H4 (cell line): ENCODE results near the gene CDK14. TPM values are rescaled to one million over a fixed set of nuclear protein-coding genes. Genes with fewer than 3 reads are reported as not detected.
"Not testable (repeated sequence)": the region's sequence is repeated elsewhere in the genome, so short reads cannot be mapped to it uniquely, and the experiment has no call there.

Experiments used
- DNase-seq: peaks from one replicate; pipeline ENCODE4 v3.0.0-alpha.2; 2015; ENCODE audit warnings: low spot score
- total RNA-seq: library from RNA; depleted of rRNA; stranded (reverse); fragments of >200 nt; shearing (Covaris generic); gene quantifications from 2 replicates; pipeline ENCODE4 v1.2.3, GENCODE V29; 2014

The CDK14 gene
- total RNA-seq, 1 experiment from 2014 or later: 14.0 TPM

DNA sequence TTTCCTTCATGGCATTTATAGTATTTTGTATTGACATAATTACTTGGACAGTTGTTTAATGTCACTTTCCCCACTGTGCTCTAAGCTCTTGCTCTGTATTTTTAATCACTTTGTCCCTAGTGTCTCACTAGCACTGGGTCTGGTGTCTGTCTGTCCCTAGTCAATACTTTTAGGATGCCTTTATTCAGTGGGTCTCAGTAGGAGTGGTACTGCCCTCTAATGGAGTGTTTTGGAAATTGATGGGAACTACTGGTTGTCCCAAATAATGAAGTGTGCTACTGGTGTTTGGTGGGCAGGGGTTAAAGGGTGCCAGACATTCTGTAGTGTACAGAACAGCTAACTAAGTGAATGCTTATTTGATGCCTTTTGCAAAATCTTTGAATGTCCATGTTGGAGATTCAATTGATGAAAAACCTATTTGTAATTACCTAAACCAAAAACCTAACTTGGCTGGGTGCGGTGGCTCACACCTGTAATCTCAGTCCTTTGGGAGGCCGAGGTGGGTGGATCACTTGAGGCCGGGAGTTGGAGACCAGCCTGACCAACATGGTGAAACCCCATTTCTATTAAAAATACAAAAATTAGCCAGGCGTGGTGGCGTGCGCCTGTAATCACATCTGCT lies 33.3 kb downstream of the CDK14 start:
- DNase-seq: peak; percentile 58

DNA sequence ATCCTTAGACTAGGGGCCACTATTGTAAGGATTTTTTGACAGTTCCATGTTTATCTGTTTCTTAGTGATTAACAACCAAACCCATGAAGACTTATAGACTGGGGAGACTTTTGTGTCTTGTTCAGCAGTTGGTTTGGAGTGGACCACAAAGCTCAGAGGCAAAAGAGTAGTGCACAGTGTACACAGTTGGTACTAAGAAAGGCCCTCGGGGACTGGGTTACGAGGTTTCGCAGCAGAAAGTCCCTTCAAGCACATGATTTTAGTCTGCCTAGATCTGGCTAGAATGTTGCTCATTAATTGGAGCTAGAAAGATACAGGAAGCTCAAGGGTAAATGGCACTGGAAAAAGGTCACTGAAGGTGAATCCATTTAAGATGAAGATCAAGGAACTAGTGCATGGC lies 35.4 kb downstream of the CDK14 start:
- no peak for DNase-seq

DNA sequence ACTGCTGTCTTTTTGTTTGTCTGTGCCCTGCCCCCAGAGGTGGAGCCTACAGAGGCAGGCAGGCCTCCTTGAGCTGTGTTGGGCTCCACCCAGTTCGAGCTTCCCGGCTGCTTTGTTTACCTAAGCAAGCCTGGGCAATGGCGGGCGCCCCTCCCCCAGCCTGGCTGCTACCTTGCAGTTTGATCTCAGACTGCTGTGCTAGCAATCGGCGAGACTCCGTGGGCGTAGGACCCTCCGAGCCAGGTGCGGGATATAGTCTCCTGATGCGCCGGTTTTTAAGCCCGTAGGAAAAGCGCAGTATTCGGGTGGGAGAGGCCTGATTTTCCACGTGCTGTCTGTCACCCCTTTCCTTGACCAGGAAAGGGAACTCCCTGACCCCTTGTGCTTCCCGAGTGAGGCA lies 43.6 kb downstream of the CDK14 start:
- DNase-seq: not testable (repeated sequence)

DNA sequence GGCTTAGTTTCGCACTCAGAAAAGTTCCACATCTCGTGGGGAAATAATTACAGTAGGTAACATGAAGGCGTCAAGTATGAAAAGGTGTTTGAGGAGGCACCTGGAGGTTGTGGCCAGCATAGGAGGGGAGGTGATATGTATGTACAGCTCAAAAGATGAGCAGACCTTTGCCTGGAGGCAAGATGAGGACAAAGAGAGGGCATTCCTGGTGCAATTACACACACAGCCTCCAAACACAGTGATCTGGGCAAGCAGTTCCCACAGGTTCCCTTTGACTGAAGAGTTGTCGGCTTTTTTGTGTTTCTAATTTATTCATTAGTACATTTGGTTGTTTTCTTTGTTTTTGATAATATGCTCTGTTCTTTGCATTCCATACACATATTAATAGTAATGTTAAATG lies 46.9 kb downstream of the CDK14 start:
- no peak for DNase-seq

DNA sequence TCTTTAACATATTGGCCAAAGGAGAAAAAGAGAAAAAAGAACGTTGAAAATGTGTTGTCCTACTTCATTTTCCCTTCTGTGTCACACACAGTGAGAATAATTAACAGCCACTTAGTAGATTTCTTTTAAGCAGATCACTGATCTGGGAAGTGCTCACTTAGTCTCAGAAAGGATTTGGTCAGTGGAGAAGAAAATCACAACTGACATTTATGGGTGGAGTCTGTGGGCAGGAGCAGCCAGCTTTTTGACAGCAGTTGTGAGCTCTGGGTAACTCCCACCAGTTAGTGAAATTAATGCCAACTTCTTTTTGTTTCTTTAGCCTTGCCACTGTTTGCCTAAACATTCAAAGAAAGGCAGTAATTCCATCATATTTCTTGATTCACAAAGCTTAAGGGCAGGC lies 49.7 kb downstream of the CDK14 start:
- DNase-seq: no peak

DNA sequence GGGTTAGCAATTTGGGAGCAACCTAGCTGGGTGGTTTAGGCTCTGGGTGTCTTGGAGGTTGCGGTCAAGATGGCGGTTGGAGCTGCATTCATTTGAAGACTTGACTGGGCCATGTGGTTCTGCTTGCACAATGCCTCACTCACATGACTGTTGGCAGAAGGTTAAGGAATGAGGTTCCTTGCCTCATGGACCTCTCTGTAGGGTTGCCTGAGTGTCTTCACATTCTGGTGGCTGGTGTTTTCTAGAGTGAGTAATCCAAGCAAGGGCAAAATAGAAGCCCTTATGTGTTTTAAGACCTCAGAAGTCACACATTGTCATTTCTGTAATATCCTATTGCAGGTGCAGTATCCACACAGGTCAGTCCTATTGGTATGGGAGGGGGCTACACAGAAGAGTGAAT lies 52.0 kb downstream of the CDK14 start:
- DNase-seq: no peak

DNA sequence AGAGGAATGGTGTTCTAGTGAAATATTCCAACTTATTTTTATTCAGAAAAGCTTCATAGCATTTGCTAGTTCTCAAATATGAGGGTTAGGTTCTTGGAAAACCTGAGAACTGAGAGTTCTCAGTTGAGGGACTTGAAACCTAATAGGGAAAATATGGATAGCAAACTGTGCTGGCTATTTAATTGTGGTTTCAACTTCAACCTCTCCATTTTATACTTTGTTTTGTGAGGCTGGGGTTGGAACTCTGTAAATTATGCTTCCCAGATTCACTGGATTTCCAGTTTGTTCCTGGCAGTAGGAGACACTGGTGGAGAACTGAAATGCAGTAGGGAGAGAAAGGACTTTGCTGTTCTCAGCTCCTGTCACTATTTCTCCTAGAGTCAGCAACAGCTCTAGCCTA lies 52.7 kb downstream of the CDK14 start:
- no peak for DNase-seq

DNA sequence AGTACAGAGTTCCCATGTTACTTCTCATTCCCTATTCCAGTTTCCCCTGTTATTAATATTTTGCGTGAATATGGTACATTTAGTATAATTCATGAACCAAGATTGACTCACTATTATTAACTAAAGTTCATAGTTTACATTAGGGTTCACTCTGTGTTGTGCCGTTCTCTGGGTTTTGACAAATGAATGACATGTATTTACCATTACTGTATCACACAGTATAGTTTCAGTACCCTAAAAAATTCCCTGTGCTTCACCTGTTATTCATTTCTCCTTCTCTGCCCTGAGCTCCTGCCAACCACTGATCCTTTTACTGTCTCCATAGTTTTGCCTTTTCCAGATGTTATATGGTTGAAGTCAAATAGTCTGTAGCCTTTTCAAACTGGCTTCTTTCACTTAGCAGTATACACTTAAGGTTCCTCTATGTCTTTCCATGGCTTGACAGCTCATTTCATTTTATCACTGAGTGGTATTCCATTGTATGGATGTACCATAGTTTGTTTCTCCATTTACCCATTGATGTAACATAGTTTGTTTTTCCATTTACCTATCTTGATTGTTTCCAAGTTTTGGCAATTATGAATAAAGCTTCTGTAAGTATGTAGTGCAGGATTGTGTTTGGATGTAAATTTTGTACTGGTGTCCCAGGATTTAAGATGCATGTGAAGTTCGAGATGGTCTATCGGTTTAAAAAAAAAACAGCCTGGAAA lies 58.8 kb downstream of the CDK14 start:
- DNase-seq: no peak

DNA sequence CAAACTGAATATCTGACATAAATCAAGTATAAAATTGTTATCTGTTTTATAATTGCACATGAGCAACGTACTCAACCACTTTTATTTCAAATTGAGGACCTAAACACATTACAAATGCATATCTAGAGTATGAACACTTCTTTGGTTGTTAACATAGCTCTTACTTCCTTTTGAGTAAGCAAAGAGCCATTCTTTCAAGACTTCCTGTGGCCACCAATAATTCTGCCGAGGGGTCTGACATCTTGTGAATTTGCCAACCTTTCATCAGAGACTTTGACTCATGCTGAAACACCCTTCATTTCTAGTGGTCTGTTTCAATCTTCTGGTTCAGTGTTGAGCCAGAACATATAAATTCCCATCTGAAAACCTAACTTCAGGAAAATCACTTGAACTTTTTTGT lies 59.4 kb downstream of the CDK14 start:
- DNase-seq: peak; percentile 31

DNA sequence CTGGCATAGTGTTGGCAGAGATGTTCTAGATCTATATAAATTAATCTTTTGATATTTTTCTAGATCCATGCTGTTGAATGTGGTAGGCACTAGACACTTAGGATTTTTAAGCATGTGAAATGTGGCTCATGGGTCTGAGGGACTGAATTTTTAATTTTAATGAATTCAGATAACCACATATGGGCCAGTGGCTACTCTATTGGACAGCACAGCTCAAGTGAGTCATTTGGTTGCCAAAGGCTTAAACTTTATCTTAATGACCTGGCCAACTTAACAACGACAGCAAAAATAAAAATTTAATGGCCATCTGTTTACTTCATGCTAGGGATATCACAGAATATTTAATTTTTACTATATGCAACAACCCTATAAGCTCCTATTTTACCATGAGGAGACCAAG lies 61.4 kb downstream of the CDK14 start:
- DNase-seq: no peak

DNA sequence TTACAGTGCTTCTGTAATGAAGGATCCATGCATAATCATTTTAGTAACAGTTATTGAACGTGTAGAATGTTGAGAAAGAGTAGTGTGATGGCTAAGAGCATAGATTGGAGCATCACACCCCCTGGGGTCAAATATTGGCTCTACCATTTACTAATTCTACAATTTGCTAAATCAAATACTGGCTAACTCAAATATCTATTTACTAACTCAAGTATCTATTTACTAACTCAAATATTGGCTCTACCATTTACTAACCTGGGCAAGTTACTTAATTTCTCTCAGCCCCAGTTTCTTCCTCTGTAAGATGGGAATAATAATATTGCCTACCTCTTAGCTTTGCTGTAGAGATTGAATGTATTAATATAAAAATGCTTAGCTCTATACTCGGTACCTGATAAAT lies 64.0 kb downstream of the CDK14 start:
- no peak for DNase-seq

DNA sequence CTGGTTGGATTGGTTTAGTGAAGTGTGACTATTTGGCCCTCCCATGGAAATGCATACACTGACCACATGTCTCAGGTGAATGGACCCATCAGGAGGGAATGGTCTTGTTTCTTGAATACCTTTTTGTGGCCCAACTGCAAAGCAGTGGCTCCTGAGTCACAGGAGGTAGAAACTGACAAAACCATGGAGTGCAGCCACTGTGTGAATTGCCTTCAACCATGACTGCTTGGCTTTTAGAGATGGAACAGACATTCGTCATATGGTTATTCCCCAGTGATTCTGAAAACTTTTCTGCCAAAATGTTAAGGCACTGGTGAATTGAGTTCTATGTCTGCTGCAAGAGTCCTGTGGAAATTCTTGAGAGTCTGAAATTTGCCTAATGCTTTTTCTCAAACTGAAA lies 64.7 kb downstream of the CDK14 start:
- no peak for DNase-seq

DNA sequence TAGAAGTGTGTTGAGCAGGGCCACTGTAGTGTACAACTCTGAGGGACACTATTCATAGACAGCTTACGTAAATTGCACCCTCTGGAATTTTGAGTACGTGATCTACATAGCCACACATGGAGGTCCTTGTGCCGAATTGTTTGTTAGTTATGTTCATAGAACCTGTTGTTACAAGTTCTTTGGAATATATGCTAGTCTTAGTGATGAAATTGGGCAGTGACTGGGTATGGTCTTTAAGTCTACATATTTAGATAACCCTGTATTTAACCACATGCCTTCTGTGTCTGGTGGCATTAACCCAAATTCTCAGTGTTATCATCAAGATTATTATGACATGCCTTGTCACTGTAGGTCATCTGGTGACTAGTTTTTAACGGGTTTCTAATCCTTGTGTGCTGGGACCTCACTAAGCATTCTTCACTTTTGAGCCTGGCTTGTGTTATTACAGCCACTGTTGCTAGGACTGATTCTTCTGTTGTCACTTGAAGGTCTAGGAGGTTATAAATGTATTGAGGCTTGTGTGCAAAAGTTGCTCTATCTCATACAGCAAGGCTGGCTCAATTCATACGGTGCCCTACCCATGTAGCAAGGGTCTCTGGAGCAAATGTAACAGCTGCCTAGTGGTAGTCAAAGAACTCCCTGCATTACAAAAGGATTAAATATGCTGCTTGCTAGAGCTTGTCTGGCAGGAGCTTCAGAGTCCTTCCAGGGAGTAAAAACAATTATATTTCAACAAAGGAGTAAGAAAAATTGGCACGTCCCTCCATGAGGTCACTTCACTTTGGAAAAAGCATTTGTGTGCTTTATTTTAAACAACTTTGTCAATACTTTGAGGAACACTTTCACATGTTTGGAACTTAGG lies 65.4 kb downstream of the CDK14 start:
- no peak for DNase-seq

DNA sequence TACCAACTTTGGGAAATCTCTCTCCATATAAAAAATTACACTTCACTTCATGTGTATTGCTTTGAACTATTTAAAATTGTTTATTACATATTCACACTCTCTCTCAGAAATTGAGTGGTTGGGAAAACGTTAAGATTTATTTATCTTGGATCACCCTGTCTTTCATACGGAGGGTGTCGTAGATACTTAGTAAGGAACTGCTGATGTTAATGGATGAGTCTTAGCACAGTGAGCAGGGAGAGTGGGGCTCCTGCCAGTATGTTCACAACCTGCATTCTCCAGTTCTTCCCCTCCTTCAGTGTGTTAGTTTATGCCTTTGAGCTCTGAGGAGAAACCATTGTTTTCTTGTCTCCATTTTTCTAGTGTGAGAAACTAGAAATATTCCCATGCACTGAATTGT lies 67.1 kb downstream of the CDK14 start:
- no peak for DNase-seq

DNA sequence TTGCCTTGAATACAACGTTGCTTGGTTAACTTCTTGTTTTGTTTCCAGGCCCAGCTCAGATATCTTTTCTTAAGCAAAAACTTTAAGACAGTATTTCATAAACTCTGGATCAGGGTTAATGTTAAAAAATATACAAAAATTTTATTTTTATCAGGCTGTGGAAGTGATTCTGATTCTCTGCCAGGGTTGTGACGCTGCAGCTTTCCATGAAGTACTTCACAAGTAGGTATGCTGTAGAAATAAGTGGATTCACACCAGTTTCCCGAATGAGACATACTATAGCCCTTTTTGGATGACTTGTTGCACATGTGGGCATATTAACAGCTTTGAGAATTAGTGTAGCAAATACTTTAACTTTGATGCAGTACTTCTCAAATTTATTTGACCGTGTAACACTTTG lies 70.1 kb downstream of the CDK14 start:
- no peak for DNase-seq

DNA sequence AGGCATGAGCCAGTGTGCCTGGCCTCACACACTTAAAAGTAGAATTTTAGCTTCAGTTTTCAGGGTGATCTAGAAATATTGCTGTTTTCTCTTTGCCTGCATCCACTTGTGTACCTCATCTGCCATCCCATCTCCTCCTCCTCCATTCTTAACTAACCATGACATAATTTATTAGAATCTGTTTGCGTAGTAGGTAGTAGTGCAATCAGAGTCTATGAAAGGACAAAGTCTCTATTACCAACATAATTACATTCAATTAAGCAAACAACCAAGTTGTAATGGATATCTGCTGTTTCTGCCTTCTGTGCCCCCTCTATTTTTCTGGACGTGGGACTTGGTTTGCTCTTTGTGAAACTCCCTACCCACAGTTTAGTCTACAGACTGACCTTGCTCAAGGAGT lies 72.9 kb downstream of the CDK14 start:
- DNase-seq: no peak

DNA sequence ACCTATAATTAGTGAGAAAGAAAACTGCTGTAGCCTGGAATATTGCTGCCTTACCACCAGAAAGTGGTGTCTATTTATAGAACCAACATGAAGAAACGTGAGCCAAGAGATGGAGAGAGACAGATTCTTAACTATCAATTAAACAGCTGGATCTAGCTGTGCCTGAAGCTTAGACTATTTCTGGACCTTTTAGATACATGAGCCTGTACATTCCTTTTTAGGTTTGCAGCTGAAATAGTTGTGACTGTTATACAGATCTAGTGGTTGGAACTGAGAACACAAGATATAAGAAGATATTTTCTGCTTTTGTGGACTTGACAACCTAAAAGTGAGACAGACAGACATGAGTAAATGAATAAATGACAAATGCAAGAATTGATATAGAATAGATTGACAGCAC lies 73.4 kb downstream of the CDK14 start:
- no peak for DNase-seq

DNA sequence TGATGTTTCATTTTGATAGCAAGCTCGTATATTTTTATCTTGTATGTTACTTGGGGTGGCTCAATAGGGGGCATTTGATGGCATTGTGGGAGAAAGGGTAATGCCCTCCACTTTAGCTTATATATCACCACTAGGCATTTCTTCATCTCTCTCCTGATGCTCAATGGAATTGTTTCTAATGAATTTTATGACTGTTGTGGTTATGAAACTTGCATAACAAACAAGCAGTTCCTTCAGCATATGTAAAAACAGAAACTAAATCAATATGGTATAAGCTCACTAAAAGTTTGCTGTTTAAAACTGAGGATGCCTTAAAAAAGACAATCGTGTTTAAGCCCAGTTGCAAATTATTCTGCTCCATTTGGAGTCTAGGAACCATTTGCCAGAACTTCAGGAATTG lies 75.5 kb downstream of the CDK14 start:
- no peak for DNase-seq

DNA sequence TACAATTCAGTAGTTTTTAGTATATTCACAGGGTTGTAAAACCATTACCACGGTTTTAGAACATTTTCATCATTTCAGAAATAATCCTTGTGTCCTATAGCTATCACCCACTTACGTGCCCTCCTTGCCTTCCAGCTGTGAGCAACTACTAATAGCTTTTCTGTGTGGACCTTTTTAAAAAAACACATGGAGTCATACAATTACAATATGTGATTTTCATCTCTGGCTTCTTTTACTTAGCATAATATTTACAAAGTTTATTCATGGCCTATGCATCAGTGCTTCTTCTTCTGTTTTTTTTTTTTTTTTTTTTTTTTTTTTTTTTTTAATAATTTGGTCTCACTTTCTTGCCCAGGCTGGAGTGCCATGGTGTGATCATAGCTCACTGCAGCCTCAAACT lies 76.1 kb downstream of the CDK14 start:
- no peak for DNase-seq

DNA sequence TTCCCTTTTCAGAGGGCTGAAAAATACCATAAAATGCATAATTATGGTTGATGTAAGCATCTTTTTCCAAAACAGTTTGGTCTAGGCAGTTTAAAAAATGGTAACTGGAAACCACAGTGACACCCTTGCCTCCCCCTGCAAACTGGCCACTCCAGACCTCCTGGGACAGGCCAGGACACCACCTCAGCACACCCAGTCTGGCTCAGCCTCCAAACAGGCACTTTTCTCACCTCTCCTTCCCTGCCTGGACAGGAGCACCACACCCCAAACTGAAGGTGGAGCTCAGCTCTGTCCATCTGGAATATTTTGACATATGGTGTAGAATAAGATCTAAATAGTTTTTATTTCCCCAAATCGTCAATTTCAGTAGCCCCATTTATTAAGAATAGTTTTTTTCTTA lies 78.5 kb downstream of the CDK14 start:
- DNase-seq: no peak

DNA sequence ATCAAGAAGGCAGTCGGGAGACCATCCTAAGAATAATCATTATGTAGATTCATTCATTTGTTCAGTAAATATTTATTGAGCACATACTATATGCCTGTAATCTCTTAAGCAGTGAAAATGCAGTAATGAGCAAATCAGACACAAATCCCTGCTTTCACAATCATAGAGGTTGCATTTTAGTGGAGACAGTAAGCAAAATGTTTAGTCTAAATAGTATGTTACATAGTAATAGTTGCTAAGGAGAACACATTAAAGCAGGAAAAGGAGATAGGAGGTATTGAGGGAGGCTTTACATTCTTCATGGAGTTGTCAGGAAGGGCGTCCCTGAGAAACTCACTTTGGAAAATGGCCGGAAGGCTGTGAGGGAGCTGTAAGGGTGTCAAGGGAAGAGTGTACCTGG lies 79.9 kb downstream of the CDK14 start:
- no peak for DNase-seq

DNA sequence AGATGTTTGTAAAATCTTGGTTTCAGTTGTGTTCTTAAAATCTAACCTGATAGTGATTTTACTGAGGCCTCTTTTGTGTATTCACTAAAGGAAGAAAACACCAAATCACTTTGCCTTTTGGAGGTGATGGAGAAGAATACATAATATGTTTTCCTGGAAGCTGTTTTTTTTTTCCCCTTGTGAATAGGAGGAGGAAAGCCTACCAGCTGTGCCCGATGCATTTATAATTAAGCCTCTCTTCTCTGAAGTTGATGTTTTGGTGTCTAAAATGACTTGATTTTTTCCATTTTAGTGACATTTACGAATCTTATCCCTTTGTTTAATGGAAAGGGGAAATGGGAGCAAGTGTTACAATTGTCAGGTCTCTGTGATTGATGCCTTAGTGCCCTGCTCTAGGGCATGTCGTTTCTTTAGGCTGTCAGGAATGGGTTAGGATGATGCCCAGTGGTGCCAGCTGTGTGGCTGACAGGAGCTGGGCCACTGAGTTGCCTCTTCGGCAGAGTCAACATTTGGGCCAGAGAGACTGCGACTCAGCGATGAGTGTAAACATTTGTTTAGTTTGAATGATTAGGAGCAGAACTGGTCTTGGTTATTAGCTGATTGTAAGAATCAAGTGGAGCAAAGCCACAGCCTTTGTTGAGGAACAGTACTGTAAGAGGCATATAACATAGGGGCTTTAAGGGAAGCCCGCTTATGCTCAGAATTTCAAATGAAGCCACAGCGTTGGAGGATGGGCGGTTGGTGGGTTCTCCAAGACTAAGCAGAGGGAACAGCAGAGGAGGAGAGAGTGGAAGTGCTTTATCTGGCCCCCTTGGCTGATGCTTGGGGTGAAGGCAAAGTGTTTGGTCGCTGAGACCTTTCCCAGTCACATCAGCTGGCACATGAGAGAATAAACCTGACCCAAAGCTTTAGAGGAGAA lies 81.6 kb downstream of the CDK14 start:
- DNase-seq: no peak
